GM10847 (cell line): Measurements from ENCODE around the gene UBE2O.

Source experiments
- POLR2A ChIP-seq: IDR thresholded peaks from 2 replicates; pipeline ENCODE4 v1.6.1; 2011; ENCODE audit not compliant: insufficient read length; ENCODE audit errors: extremely low read depth

Gene UBE2O

DNA sequence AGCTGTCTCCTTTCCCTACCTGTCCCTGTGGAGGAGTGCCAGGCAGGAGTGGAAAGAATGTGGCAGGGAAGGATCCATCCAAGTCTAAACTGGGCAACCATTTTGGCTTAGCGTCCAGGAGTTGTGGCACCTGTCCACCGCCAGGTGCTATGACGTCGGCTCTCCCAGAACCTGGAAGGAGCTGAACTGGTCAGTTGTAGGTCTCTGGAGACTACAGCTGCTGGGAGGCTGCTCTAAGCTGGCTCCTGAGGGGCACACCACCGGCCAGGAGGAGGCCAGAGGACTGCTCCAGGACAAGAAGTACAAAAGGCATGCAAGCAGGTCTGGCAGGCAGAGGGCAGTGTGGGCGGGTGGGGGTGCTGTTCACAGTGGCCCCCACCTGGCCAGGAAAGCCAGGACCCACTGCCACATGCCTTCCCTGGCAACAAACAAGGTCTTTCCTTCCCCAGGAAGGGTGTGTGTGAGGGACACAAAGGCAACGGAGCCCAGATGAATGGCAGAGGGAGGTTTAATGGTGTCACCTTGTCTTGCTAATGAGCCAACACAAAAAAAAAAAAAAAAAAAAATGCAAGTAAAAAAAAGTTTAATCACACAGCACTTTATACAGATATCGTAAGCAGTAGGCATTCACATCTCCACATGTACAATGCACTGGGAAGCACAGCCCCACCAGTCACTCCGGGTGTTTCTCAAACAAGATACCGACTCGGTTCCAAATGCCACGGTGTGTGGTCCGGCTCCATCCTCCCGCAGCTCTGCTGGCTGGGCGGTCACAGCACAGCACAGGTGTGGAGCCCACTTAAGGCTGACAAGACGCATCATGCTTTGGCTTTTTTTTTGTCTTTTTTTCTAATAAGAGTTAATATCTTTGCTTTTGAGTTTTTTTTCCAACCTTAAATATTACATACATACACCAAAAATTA is 63.7 kb downstream of the UBE2O start:
- no peak for TF ChIP-seq POLR2A

DNA sequence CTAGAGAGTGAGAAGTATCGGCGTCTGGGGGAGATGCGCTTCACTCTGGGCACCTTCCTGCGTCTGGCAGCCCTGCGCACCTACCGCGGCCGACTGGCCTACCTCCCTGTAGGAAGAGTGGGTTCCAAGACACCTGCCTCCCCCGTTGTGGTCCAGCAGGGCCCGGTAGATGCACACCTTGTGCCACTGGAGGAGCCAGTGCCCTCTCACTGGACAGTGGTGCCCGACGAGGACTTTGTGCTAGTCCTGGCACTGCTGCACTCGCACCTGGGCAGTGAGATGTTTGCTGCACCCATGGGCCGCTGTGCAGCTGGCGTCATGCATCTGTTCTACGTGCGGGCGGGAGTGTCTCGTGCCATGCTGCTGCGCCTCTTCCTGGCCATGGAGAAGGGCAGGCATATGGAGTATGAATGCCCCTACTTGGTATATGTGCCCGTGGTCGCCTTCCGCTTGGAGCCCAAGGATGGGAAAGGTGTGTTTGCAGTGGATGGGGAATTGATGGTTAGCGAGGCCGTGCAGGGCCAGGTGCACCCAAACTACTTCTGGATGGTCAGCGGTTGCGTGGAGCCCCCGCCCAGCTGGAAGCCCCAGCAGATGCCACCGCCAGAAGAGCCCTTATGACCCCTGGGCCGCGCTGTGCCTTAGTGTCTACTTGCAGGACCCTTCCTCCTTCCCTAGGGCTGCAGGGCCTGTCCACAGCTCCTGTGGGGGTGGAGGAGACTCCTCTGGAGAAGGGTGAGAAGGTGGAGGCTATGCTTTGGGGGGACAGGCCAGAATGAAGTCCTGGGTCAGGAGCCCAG is 65.8 kb downstream of the UBE2O start:
- no peak for TF ChIP-seq POLR2A

DNA sequence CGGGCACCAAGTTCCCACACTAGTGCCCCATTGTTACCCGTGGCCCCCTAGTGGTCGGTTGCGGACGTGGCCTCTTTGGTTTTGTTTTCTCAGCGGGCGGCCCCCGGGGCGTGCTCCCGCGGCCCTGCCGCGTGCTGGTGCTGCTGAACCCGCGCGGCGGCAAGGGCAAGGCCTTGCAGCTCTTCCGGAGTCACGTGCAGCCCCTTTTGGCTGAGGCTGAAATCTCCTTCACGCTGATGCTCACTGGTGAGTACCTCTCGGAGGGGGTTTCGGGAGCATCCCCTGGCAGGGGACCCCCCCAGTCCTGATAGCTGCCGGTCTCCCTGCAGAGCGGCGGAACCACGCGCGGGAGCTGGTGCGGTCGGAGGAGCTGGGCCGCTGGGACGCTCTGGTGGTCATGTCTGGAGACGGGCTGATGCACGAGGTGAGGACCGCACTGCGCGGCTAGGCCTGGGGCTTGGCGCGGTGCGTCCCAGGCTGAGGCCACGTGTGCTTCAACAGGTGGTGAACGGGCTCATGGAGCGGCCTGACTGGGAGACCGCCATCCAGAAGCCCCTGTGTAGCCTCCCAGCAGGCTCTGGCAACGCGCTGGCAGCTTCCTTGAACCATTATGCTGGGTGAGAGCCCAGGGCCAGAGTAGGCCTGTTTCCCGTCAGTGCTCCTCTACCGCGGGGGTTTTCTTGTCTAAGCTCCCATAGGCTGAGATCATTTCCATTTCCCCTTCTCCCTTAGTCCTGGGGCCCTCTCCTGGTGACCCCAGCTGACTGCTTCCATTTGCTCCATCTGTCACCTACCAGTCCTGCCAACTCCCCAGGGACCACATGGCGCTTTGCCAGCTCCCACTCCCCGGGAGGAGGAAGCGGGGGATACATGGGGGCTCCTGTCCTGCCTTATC is 66.8 kb downstream of the UBE2O start:
- TF ChIP-seq POLR2A: no peak

DNA sequence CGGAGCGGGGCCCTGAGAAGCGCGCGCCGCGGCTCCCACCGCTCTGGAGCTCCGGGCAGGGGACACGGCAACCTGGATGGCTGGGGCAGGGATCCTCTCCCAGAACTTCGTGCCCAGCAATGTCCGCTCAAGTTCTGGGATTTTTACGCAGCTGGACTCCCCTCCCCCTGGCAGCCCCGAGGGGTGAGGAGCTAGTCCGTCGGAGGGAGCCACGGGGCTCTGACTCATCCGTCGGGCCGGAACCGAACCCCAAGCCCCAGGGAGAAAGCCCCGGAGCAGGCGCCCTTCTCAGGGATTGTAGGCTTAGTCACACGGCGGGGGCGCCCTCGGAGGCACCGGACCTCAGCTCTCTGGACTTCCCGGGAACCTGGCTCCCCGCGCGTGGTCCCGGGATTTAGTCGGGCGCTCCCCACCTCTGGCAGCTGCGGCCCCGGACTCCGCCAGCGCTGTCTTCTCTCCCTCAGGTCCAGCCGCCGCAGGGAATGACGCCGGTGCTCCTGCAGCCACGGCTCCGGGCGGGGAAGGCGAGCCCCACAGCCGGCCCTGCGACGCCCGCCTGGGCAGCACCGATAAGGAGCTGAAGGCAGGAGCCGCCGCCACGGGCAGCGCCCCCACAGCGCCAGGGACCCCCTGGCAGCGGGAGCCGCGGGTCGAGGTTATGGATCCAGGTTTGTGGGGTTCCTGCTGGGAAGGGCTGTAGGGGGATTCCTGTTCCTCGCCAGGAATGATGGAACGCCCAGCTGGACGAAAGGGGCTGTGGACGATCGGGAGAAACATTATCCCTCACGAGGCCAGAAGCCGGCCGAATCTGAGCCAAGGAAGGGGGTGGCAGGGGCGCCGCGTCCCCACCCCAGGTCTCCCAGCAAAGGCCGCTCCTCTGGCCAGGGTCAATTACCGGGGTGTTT is 67.7 kb downstream of the UBE2O start:
- no peak for TF ChIP-seq POLR2A

DNA sequence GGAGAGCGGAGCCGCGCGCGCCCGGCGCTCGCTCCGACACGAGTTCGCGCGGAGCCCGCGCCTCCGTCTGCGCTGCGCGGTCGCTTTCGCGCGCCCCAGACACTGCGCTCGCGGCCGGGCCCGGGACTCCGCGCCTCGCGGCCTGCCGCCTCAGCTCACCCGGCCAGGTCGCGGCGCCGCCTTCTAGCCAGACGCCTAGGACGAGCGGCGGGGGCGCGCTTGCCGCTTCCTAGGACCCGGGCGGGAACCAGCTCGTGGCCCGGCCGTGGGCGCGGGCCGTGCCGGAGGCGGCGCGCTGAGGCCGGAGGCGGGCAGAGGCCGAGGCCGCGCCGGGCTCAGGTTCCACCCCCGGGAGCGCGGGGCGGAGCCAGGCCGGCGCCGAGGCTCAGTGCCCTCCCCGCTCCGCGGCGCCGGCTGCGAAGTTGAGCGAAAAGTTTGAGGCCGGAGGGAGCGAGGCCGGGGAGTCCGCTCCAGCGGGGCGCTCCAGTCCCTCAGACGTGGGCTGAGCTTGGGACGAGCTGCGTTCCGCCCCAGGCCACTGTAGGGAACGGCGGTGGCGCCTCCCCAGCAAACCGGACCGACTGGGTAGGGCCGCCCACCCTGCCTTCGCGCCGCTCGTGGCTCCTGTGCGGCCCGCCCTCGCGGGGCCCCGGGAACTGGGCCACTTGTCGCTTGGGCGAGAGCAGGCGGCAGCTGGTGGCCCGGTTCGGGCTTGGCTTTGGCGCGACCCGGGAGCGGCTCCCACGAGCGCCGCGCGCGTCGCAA is 68.5 kb downstream of the UBE2O start, which contains the start of gene SPHK1:
Gene SPHK1, plus strand, starts transcription at position 388 of the 765 bp plus-strand sequence. CDS start 1,036 bp downstream, outside the sequence.
- TF ChIP-seq POLR2A: no peak

DNA sequence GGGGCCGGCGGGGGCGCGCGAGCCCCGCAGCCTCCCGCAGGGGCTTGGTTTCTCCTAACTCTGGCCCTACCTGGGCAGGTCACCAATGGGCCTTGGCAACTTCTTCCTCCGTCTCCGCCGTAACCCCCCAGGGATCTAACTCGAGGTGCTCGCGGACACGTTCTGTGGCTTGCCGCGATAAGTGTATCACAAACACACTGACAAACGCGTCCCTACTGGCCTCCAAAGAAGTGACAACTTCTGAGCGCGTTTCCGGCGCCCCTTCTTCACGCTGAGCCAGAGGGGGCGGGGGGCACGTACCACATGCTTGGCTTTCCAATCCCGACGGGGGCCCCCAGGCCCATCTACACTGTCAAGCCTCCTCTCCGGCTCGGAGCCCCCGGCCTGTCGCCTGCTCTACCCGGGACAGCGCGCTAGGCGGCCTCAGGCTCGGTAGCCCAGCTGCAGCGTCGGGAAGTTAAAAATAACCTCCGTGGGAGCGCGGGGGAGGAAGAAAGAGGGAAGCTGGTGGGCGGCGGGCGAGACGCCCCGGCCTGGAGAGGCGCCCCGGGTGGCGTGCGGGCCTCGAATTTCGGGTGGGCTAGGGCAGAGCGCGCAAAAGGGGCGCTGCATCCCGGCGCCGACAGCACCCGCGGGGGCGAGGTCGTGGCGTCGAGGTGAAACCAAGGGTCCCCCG is 69.3 kb downstream of the UBE2O start:
- no peak for TF ChIP-seq POLR2A

DNA sequence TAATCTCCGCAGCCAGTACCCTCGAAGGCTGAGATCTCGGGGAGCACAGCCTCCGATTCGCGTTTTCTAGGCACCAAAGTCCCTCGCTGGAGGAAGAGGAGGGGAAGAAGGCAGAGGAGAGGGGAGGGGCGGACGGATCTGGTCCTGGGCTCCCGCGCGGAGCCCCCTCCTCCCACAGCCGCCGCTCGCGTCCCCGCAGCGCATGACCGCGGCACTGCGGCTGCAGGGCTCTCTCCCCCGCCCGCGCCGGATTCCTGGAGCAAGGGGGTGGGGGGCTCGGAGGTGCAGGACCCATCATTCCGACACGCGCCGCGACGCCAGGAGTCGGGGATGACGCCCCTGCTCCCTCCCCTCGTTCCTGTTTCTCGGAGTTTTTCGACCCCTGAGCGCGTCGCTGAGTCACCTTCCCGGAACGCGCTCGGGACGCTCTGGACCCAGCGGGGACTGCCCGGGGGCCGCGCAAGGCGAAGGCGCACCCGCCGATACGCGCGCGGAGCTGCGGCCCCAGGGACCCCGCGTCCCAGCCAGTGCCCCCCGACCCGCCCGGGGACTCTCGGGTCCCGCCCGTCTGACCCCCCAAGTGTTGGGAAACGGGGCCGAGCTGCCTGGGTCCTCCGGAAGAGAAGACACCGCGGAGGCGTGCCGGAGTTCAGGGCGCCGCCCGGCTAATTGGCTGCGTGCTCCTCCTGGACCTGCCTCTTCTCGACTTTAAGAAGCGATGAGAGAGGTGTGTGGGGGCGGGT is 70.0 kb downstream of the UBE2O start:
- TF ChIP-seq POLR2A: no peak

DNA sequence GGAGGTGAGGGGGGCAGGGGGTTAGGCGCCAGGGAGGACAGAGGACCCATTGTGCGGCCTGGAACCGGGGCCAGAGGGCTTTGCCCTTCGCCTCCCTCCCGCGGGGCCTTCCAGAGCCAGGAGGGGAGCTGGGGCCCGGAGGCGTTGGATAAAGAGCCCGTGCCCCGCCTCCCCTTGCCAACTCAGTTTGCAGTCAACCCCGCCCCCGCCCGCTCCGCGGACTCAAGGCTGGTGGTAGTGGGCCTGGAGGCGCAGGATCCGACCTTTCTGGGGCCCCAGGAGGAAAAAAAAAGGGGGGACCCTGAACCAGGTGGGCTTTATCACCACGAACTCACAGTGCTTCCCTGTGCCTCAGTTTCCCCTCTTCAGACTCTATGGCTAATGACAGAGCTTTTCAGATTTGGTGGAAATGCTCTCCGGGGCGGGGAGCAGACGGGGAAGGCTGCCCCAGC is 70.6 kb downstream of the UBE2O start:
- no peak for TF ChIP-seq POLR2A

DNA sequence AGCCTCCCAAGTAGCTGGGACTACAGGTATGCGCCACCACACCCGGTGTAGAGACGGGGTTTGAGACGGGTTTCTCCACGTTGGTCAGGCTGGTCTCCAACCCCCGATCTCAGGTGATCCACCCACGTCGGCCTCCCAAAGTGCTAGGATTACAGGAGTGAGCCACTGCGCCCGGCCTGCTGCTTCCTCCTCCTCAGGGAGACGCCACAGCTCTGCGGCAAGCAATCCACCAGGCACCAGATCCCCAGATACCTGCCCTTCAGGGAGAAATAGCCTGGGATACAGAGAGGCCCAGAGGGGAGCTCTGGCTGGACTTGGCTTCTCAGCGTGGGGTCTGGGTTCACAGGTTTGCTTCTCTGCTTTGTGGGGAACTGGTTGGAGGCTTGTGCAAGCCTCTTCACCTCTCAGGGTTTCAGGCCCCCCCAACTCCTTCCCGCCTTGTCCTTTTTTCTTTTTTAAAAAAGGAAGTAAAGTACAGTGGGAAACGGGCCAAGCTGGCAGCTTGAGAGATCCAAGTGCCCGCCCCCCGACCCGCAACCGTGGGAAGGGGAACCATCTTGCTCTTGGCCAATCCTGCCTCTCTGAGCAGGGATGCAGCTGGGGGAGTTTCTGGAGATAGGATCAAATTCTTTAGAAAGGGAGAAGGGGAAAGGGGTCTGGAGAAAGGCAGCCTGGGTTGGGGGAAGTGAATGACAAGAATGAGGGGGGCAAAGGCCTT is 71.2 kb downstream of the UBE2O start:
- TF ChIP-seq POLR2A: no peak

DNA sequence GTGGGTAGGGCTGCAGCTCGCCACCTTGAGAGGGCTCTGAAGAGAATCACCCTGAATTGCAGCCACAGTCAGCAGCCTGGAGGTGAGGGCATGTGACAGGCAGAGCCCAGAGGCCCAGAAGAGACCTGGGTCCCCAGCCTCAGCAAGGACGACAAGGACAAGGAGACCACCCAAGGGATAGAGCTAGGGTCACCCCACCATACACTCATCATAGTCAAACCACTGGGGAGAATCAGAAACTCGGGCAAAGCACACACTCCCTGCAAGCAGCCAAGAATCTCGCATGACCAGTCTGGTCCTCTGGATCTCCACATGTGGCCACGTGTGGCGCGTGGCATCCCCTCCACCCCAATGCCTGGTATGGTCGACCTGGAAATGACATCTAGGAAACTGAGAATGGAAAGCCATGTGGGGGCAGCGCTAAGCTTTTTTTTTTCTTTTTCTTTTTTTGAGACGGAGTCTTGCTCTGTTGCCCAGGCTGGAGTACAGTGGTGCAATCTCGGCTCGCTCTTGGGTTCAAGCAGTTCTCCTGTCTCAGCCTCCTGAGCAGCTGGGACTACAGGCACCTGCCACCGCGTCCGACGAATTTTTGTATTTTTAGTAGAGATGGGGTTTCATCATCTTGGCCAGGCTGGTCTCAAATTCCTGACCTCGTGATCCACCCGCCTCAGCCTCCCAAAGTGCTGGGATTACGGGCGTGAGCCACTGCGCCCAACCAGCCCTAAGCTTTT is 73.1 kb downstream of the UBE2O start:
- TF ChIP-seq POLR2A: no peak

DNA sequence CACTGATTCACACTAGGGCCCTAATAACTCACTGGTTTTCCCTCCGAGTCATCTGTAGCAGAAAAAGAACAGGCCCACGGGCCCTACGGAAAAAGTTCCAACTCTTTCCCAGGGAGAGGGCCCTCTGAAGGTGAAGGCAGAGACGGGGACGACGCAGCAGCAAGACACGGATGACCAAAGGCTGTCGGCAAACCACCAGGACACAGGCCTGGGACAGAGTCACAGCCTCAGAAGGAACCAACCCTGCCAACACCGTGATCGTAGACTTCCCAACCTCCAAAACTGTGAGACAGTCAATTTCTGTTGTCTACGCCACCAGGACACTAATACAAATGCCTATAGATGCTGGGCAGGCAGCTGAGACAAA is 73.7 kb downstream of the UBE2O start:
- TF ChIP-seq POLR2A: no peak
